Measurements from ENCODE around the gene ZNF765. TPM values are rescaled to one million over a fixed set of nuclear protein-coding genes. Genes with fewer than 3 reads are reported as not detected.
"Not testable (repeated sequence)": the region's sequence is repeated elsewhere in the genome, so short reads cannot be mapped to it uniquely, and the experiment has no call there.

Gene ZNF765
- 10 to 100 TPM; 11.5 to 13.5 (median 11.9) TPM for polyA plus RNA-seq (ENCODE audit: insufficient read length in 3 of 3)

GRCh38 chr19:53394974-53395839 is at the start of gene ZNF765:
Gene ZNF765, plus strand, starts transcription at chr19:53395149. Its CDS starts 2,867 bp downstream, at chr19:53398016.
- DNase-seq (ENCODE audit: low read depth in 3 of 3, low spot score in 2 of 3), result peak; percentile 73 to 88 (median 87)

GRCh38 chr19:53355739-53356138 is 39.2 kb upstream of the ZNF765 start:
- DNase-seq (ENCODE audit: low read depth in 3 of 3, low spot score in 2 of 3), result no peak

GRCh38 chr19:53357821-53358581 is 36.9 kb upstream of the ZNF765 start:
- DNase-seq (ENCODE audit: low read depth in 3 of 3, low spot score in 2 of 3), result no peak

- DNase-seq (ENCODE audit: low read depth in 3 of 3, low spot score in 2 of 3), result not testable (repeated sequence)
Observed at GRCh38 chr19:53360056-53360455, 34.9 kb upstream of the ZNF765 start.

- peak; percentile 41 to 67 (median 47) for DNase-seq (ENCODE audit: low read depth in 3 of 3, low spot score in 2 of 3)
Observed at GRCh38 chr19:53365134-53365898, 29.6 kb upstream of the ZNF765 start, which contains the start of gene ZNF525. Gene ZNF525, plus strand, starts transcription at chr19:53365705. Its CDS starts 6,577 bp downstream, at chr19:53372282.

- no peak for DNase-seq (ENCODE audit: low read depth in 3 of 3, low spot score in 2 of 3)
Observed at GRCh38 chr19:53365899-53366493, 29.0 kb upstream of the ZNF765 start.

- DNase-seq (ENCODE audit: low read depth in 3 of 3, low spot score in 2 of 3), result no peak
Observed at GRCh38 chr19:53372196-53372595, 22.8 kb upstream of the ZNF765 start.

GRCh38 chr19:53374288-53374687 is 20.7 kb upstream of the ZNF765 start:
- DNase-seq (ENCODE audit: low read depth in 3 of 3, low spot score in 2 of 3), result no peak

- DNase-seq (ENCODE audit: low read depth in 3 of 3, low spot score in 2 of 3), result no peak
Observed at GRCh38 chr19:53374743-53375142, 20.2 kb upstream of the ZNF765 start.

GRCh38 chr19:53381376-53381775 is 13.6 kb upstream of the ZNF765 start:
- DNase-seq (ENCODE audit: low read depth in 3 of 3, low spot score in 2 of 3), result no peak

- no peak for DNase-seq (ENCODE audit: low read depth in 3 of 3, low spot score in 2 of 3)
Observed at GRCh38 chr19:53388168-53388567, 6.8 kb upstream of the ZNF765 start.

- no peak for DNase-seq (ENCODE audit: low read depth in 3 of 3, low spot score in 2 of 3)
Observed at GRCh38 chr19:53388904-53389303, 6.0 kb upstream of the ZNF765 start.

GRCh38 chr19:53389571-53389970 is 5.4 kb upstream of the ZNF765 start:
- DNase-seq (ENCODE audit: low read depth in 3 of 3, low spot score in 2 of 3), result no peak

- no peak for DNase-seq (ENCODE audit: low read depth in 3 of 3, low spot score in 2 of 3)
Observed at GRCh38 chr19:53389978-53390377, 5.0 kb upstream of the ZNF765 start.

- peak in 1 of 3 donors; percentile 41 for DNase-seq (ENCODE audit: low read depth in 3 of 3, low spot score in 2 of 3)
Observed at GRCh38 chr19:53394522-53394973, 401 bp upstream of the ZNF765 start.

- DNase-seq (ENCODE audit: low read depth in 3 of 3, low spot score in 2 of 3), result not testable (repeated sequence)
Observed at GRCh38 chr19:53395840-53396524, 1.0 kb downstream of the ZNF765 start.

GRCh38 chr19:53396525-53396868 is 1.5 kb downstream of the ZNF765 start:
- DNase-seq (ENCODE audit: low read depth in 3 of 3, low spot score in 2 of 3), result no peak

- DNase-seq (ENCODE audit: low read depth in 3 of 3, low spot score in 2 of 3), result not testable (repeated sequence)
Observed at GRCh38 chr19:53397918-53398317, 3.0 kb downstream of the ZNF765 start.

GRCh38 chr19:53409505-53410204 is 14.7 kb downstream of the ZNF765 start:
- no peak for DNase-seq (ENCODE audit: low read depth in 3 of 3, low spot score in 2 of 3)
